Measurements from ENCODE around the gene MMP20. TPM values are rescaled to one million over a fixed set of nuclear protein-coding genes. Genes with fewer than 3 reads are reported as not detected.

MMP20 gene
- polyA plus RNA-seq, 2 of the 4 experiments (the other 2 are of a cell fraction): not detected

- POLR2A ChIA-PET: no interaction called here
- Histone ChIP-seq H3K4me3 (no peak overlapping the region), H3K27ac (peak overlapping the region in 1 of 2 experiments; percentile 22; a peak in 2 of 6 replicates), H3K4me1 (peaks cover 39% of the 10 kb centered on the region), H3K9me3 (no peaks in the 10 kb centered on the region), H3K4me2 (peak overlapping the region; percentile 78; the same call in 1 of the 3 replicates)
- CTCF ChIA-PET: interaction anchor here (0.8 kb wide), 1 partner anchor 24 kb away, joined by 3 read pairs; no protein-coding TSS in a partner anchor
- DNase-seq (ENCODE audit: low read depth in 1 of 2, low spot score in 1 of 2) (no peak), ATAC-seq (peak in 1 of 2 experiments; percentile 36; a peak in 1 of 6 replicates), FAIRE-seq (no peak)
- TF ChIP-seq ZFP36 (IDR thresholded peaks at IDR 0.05; ENCODE audit: borderline replicate concordance, partially characterized antibody) (no peak), JUNB (IDR thresholded peaks at IDR 0.05) (no peak), ELK1 (IDR thresholded peaks at IDR 0.05; ENCODE audit: low read depth, low read length) (no peak), CBX8 (IDR thresholded peaks at IDR 0.05) (no peak), FOSB (CRISPR knock-in tag; IDR thresholded peaks at IDR 0.05) (no peak), POLR2A (IDR thresholded peaks at IDR 0.05; ENCODE audit: low read length) (no peak), BCL3 (IDR thresholded peaks at IDR 0.05) (no peak), HDAC2 (IDR thresholded peaks at IDR 0.05) (no peak)
Observed at GRCh38 chr11:102528618-102529017, 96.5 kb downstream of the MMP20 start.

GRCh38 chr11:102527684-102528083 is 97.4 kb downstream of the MMP20 start:
- ChIA-PET POLR2A (no interaction called here), CTCF (no interaction called here)
- no peak for TF ChIP-seq RARB (CRISPR knock-in tag; IDR thresholded peaks at IDR 0.05)
- no peak for TF ChIP-seq ESRRA (IDR thresholded peaks at IDR 0.05; ENCODE audit: borderline replicate concordance, low read length)
- no peak for TF ChIP-seq RAD21 (conservative IDR thresholded peaks at IDR 0.05 in 1 of 2, IDR thresholded peaks at IDR 0.05 in 1 of 2)
- TF ChIP-seq REST (IDR thresholded peaks at IDR 0.05): no peak
- no peak for TF ChIP-seq TP53 (CRISPR knock-in tag; IDR thresholded peaks at IDR 0.05)
- no peak for TF ChIP-seq CBX2 (IDR thresholded peaks at IDR 0.05; ENCODE audit: borderline replicate concordance, low read depth)
- no peak for TF ChIP-seq NFE2L2 (conservative IDR thresholded peaks at IDR 0.05; ENCODE audit: low read length)
- TF ChIP-seq RNF2 (IDR thresholded peaks at IDR 0.05; ENCODE audit: borderline replicate concordance, low read depth): no peak
- TF ChIP-seq NR3C1 (IDR thresholded peaks at IDR 0.05): no peak
- TF ChIP-seq ZFP36 (IDR thresholded peaks at IDR 0.05; ENCODE audit: borderline replicate concordance, partially characterized antibody): no peak
- TF ChIP-seq TFCP2L1 (CRISPR knock-in tag; IDR thresholded peaks at IDR 0.05): no peak
- TF ChIP-seq ATOH8 (CRISPR knock-in tag; IDR thresholded peaks at IDR 0.05; ENCODE audit: low read depth): no peak
- no peak for TF ChIP-seq FOSL2 (IDR thresholded peaks at IDR 0.05)
- no peak for TF ChIP-seq FOSL2 (CRISPR knock-in tag; IDR thresholded peaks at IDR 0.05)
- no peak for TF ChIP-seq HES2 (IDR thresholded peaks at IDR 0.05)
- TF ChIP-seq HOXB13 (CRISPR knock-in tag; IDR thresholded peaks at IDR 0.05; ENCODE audit: low read depth): no peak
- TF ChIP-seq KDM1A (IDR thresholded peaks at IDR 0.05; ENCODE audit: low read depth): no peak
- TF ChIP-seq JUNB (IDR thresholded peaks at IDR 0.05): no peak
- no peak for TF ChIP-seq POLR2AphosphoS2 (conservative IDR thresholded peaks at IDR 0.05; ENCODE audit: low read length)
- DNase-seq (ENCODE audit: low read depth in 1 of 2, low spot score in 1 of 2) (no peak), FAIRE-seq (no peak), ATAC-seq (no peak)
- Histone ChIP-seq H3K4me3 (no peak overlapping the region), H3K27ac (no peak overlapping the region), H3K4me2 (peak overlapping the region; percentile 18; the same call in 2 of the 3 replicates), H3K9me3 (no peaks in the 10 kb centered on the region), H3K4me1 (peaks cover 39% of the 10 kb centered on the region)
- 10% methylated on average over 2 of the region's 2 CpGs for WGBS (ENCODE audit: missing lambda C conversion rate)

Measured in A549 (cell line).